Measurements from ENCODE around the gene IGSF21. TPM values are rescaled to one million over a fixed set of nuclear protein-coding genes. Genes with fewer than 3 reads are reported as not detected.

Gene IGSF21
- total and polyA plus RNA-seq, 4 experiments from 2014 or later: not detected

- Mint-ChIP-seq H3K9me3 (no peaks in the 10 kb centered on the region), H3K4me3 (no peak overlapping the region), H3K27me3 (peaks cover 9 to 18% of the 10 kb centered on the region in 2 donors), H3K27ac (no peak overlapping the region), H3K36me3 (no peaks in the 10 kb centered on the region), H3K4me1 (no peaks in the 10 kb centered on the region)
- DNase-seq: no peak
- Histone ChIP-seq H3K36me3 (ENCODE audit: insufficient read depth, low read length) (no peaks in the 10 kb centered on the region), H3K27ac (ENCODE audit: low read depth, low read length) (no peak overlapping the region), H3K4me3 (ENCODE audit: low read length in 2 of 2) (no peak overlapping the region), H3K27me3 (ENCODE audit: insufficient read depth, low read length) (no peaks in the 10 kb centered on the region), H3K4me1 (ENCODE audit: insufficient read depth, low read length) (no peaks in the 10 kb centered on the region), H3K9me3 (ENCODE audit: control insufficient read depth in 1 of 2, low read length in 2 of 2) (no peaks in the 10 kb centered on the region)
- ChIA-PET POLR2A (ENCODE audit: partially characterized antibody) (no interaction called here), CTCF (ENCODE audit: partially characterized antibody) (no interaction called here)
- intact Hi-C loops (cut with micrococcal nuclease): no loop called here
These were observed 291.4 kb downstream of the IGSF21 start for GRCh38 chr1:18398791-18399530.

GRCh38 chr1:18400347-18401102, 292.9 kb downstream of the IGSF21 start:
- H3K27me3 Mint-ChIP-seq: peaks cover 10 to 20% of the 10 kb centered on the region in 2 donors
- ChIA-PET POLR2A (ENCODE audit: partially characterized antibody) (no interaction called here), CTCF (ENCODE audit: partially characterized antibody) (no interaction called here)

GRCh38 chr1:18401921-18402320, 294.3 kb downstream of the IGSF21 start:
- no peaks in the 10 kb centered on the region for H3K4me1 ChIP-seq (ENCODE audit: insufficient read depth, low read length)
- H3K27me3 Mint-ChIP-seq: peaks cover 11 to 27% of the 10 kb centered on the region in 2 donors
- ChIA-PET CTCF (ENCODE audit: partially characterized antibody) (no interaction called here), POLR2A (ENCODE audit: partially characterized antibody) (no interaction called here)
- no peak overlapping the region for H3K4me3 ChIP-seq (ENCODE audit: low read length in 2 of 2)
- intact Hi-C loops (cut with micrococcal nuclease): no loop called here
- H3K36me3 ChIP-seq (ENCODE audit: insufficient read depth, low read length): no peaks in the 10 kb centered on the region
- H3K27ac Mint-ChIP-seq: no peak overlapping the region
- DNase-seq: no peak
- no peak overlapping the region for H3K27ac ChIP-seq (ENCODE audit: low read depth, low read length)
- H3K36me3 Mint-ChIP-seq: no peaks in the 10 kb centered on the region
- no peaks in the 10 kb centered on the region for H3K4me1 Mint-ChIP-seq
- H3K9me3 Mint-ChIP-seq: peaks cover 0 to 4% (median 0%) of the 10 kb centered on the region in 8 donors
- H3K4me3 Mint-ChIP-seq: no peak overlapping the region
- H3K9me3 ChIP-seq (ENCODE audit: control insufficient read depth in 1 of 2, low read length in 2 of 2): no peaks in the 10 kb centered on the region
- H3K27me3 ChIP-seq (ENCODE audit: insufficient read depth, low read length): no peaks in the 10 kb centered on the region

More at GRCh38 chr1:18400347-18401102, 292.9 kb downstream of the IGSF21 start:
- no peaks in the 10 kb centered on the region for H3K36me3 Mint-ChIP-seq
- intact Hi-C loops (cut with micrococcal nuclease): no loop called here
- Histone ChIP-seq H3K4me3 (ENCODE audit: low read length in 2 of 2) (no peak overlapping the region), H3K4me1 (ENCODE audit: insufficient read depth, low read length) (no peaks in the 10 kb centered on the region), H3K27me3 (ENCODE audit: insufficient read depth, low read length) (no peaks in the 10 kb centered on the region), H3K9me3 (ENCODE audit: control insufficient read depth in 1 of 2, low read length in 2 of 2) (no peaks in the 10 kb centered on the region), H3K27ac (ENCODE audit: low read depth, low read length) (no peak overlapping the region), H3K36me3 (ENCODE audit: insufficient read depth, low read length) (no peaks in the 10 kb centered on the region)
- H3K4me3 Mint-ChIP-seq: no peak overlapping the region
- H3K9me3 Mint-ChIP-seq: peaks cover 0 to 3% (median 0%) of the 10 kb centered on the region in 8 donors
- no peak overlapping the region for H3K27ac Mint-ChIP-seq
- no peak for DNase-seq
- H3K4me1 Mint-ChIP-seq: no peaks in the 10 kb centered on the region

GRCh38 chr1:18404460-18404859, 296.9 kb downstream of the IGSF21 start:
- Mint-ChIP-seq H3K4me3 (no peak overlapping the region), H3K9me3 (peaks cover 0 to 4% (median 0%) of the 10 kb centered on the region in 8 donors), H3K27ac (no peak overlapping the region), H3K4me1 (no peaks in the 10 kb centered on the region), H3K36me3 (no peaks in the 10 kb centered on the region), H3K27me3 (peaks cover 9 to 19% of the 10 kb centered on the region in 2 donors)
- POLR2A ChIA-PET (ENCODE audit: partially characterized antibody): no interaction called here
- DNase-seq: no peak
- Histone ChIP-seq H3K36me3 (ENCODE audit: insufficient read depth, low read length) (no peaks in the 10 kb centered on the region), H3K4me1 (ENCODE audit: insufficient read depth, low read length) (no peaks in the 10 kb centered on the region), H3K27me3 (ENCODE audit: insufficient read depth, low read length) (no peaks in the 10 kb centered on the region), H3K9me3 (ENCODE audit: control insufficient read depth in 1 of 2, low read length in 2 of 2) (no peaks in the 10 kb centered on the region), H3K27ac (ENCODE audit: low read depth, low read length) (no peak overlapping the region), H3K4me3 (ENCODE audit: low read length in 2 of 2) (no peak overlapping the region)
- intact Hi-C loops (cut with micrococcal nuclease): no loop called here
- CTCF ChIA-PET (ENCODE audit: partially characterized antibody): no interaction called here

GRCh38 chr1:18407166-18408045, 299.8 kb downstream of the IGSF21 start:
- peaks cover 0 to 14% (median 8%) of the 10 kb centered on the region in 8 donors for H3K9me3 Mint-ChIP-seq
- POLR2A ChIA-PET (ENCODE audit: partially characterized antibody): no interaction called here
- H3K4me1 Mint-ChIP-seq: no peaks in the 10 kb centered on the region
- H3K4me3 Mint-ChIP-seq: no peak overlapping the region
- Histone ChIP-seq H3K27me3 (ENCODE audit: insufficient read depth, low read length) (no peaks in the 10 kb centered on the region), H3K36me3 (ENCODE audit: insufficient read depth, low read length) (no peaks in the 10 kb centered on the region), H3K4me1 (ENCODE audit: insufficient read depth, low read length) (no peaks in the 10 kb centered on the region), H3K9me3 (ENCODE audit: control insufficient read depth in 1 of 2, low read length in 2 of 2) (peaks cover 0 to 4% of the 10 kb centered on the region in 2 donors), H3K4me3 (ENCODE audit: low read length in 2 of 2) (no peak overlapping the region), H3K27ac (ENCODE audit: low read depth, low read length) (no peak overlapping the region)
- no peak overlapping the region for H3K27ac Mint-ChIP-seq
- peaks cover 10 to 14% of the 10 kb centered on the region in 2 donors for H3K27me3 Mint-ChIP-seq
- intact Hi-C loops (cut with micrococcal nuclease): no loop called here
- CTCF ChIA-PET (ENCODE audit: partially characterized antibody): no interaction called here
- H3K36me3 Mint-ChIP-seq: no peaks in the 10 kb centered on the region
- DNase-seq: no peak

- Histone ChIP-seq H3K27ac (ENCODE audit: low read depth, low read length) (no peak overlapping the region), H3K4me1 (ENCODE audit: insufficient read depth, low read length) (no peaks in the 10 kb centered on the region), H3K9me3 (ENCODE audit: control insufficient read depth in 1 of 2, low read length in 2 of 2) (peaks cover 0 to 5% of the 10 kb centered on the region in 2 donors), H3K4me3 (ENCODE audit: low read length in 2 of 2) (no peak overlapping the region), H3K36me3 (ENCODE audit: insufficient read depth, low read length) (no peaks in the 10 kb centered on the region), H3K27me3 (ENCODE audit: insufficient read depth, low read length) (no peaks in the 10 kb centered on the region)
- ChIA-PET CTCF (ENCODE audit: partially characterized antibody) (no interaction called here), POLR2A (ENCODE audit: partially characterized antibody) (no interaction called here)
- Mint-ChIP-seq H3K27me3 (peaks cover 6 to 11% of the 10 kb centered on the region in 2 donors), H3K36me3 (no peaks in the 10 kb centered on the region), H3K4me1 (no peaks in the 10 kb centered on the region), H3K9me3 (peaks cover 0 to 20% (median 10%) of the 10 kb centered on the region in 8 donors), H3K4me3 (no peak overlapping the region), H3K27ac (no peak overlapping the region)
- no peak for DNase-seq
- intact Hi-C loops (cut with micrococcal nuclease): no loop called here
These were observed 301.2 kb downstream of the IGSF21 start for GRCh38 chr1:18408656-18409370.

All from CD4-positive, alpha-beta memory T cell (primary cell).